GM20000 (cell line): ENCODE data around the gene HSPA12A.

ENCODE experiments used
- DNase-seq: peaks from one replicate; pipeline ENCODE4 v3.0.0; 2012; ENCODE audit warnings: low spot score
- CTCF ChIP-seq: IDR thresholded peaks from 2 replicates; pipeline ENCODE4 v1.5.1; 2012; ENCODE audit warnings: mild to moderate bottlenecking, control low read depth; ENCODE audit errors: extremely low read depth, missing control alignments

HSPA12A gene

DNA sequence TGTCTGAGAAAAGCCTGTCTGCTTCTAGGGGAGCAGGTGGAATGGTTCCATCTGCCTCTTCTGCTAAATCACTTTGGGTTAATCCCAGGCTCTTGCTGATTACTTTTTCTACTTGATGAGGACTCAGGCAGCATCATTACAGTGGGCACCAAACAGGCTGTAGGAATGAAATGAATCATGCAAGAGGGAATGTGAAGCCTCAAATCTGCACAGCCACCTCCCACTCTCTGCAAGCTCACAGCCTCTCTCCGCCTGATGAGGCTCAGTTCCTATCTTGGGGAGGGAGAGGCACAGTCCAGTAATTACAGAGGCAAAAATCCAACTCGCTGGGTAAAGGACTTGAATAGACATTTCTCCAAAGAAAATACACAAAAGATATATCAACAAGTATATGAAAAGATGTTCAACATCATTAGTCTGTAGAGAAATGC lies 34.0 kb downstream of the HSPA12A start:
- no peak for TF ChIP-seq CTCF
- DNase-seq: no peak

DNA sequence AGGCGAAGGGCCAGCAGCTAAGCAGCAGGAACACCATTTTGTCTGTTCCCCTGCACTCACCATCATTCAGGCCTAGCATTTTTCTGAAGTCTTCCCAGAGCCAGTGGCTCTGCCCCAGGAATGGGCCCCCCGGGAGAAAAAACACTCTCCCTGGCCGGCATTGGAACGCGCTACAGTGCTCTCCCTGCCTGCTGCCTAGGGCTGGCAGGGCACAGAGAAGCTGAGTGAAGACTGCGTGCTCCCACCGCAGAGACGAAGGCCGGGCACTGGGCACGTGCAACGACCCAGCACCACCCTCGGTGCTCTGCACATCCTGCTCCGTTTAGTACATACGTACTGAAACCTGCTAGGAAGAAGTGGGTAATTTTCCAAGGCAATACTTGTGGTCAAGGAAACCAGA lies 34.4 kb downstream of the HSPA12A start:
- no peak for TF ChIP-seq CTCF
- no peak for DNase-seq

- TF ChIP-seq CTCF: no peak
- DNase-seq: no peak
Observed at GRCh38 chr10:116706281-116706680, 36.1 kb downstream of the HSPA12A start.

DNA sequence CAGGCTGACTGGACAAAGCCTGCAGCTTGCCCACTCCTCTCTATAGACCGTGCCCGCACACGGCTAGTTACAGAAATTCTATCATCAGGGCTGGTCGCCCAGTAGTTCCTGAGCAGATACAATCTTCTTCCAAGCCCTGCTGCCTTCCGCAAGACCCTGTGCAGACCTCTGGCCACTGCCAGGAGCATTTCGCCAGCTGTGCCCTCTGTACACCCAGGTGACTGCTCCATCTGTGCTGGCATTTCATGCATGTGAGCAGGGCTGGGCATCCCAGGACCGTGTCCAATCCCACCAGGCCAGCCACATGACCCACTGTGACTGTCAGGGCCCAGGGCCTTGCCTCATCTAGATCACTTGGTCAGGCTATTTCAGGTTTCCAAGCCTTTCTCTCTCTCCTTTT lies 36.9 kb downstream of the HSPA12A start:
- no peak for TF ChIP-seq CTCF
- DNase-seq: no peak

- DNase-seq: no peak
- TF ChIP-seq CTCF: no peak
Observed at GRCh38 chr10:116704926-116705325, 37.4 kb downstream of the HSPA12A start.

DNA sequence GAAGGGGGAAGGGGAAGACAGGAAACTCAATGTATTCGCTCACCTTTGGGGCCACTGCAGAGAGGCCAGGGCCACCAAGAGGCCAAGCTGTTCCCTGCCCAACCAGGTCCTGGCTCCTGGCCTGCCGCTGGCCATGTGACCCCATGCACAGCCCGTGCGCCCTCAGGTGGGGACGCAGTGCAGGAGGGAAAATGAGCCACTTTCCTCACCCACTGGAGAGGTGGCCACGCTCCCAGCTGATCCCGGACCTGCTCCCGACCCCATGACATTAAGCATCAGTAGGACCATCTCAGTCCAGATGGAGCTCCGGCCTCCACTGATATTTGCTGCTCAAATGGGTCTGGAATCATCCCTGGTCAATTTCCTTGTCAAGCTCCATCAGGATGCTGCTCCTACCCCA lies 40.2 kb downstream of the HSPA12A start:
- DNase-seq: no peak

DNA sequence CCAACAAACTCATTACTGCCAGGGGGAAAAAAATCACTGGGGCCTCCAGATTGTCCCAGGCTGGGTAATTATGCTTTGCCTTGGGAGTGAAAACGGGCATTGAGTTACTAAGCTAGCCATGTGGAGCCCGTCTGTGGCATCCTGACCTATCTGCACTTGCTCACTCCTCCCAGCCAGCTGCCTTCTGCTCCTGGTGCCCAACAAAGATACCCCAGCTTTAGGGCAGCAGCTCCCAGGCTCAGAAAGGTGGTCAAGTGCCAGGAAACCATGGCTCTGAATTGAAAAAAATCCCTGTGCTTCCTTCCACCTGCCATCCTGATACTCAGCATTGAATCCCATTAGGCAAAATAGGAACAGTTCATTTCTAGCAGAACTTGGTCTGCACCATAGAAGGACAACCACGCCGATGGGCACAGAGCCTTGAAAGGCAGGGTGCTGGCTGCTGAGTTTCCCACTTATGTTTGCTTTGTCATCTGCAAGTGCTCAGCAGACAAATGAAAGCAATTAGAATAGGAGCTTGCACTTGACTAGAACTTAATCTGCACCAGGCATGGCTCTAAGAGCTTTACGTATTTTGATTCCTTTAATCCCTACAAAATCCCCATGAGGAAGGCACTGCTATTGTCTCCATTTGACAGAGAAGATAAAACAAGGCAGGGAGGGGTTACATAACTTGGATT lies 42.8 kb downstream of the HSPA12A start:
- TF ChIP-seq CTCF: no peak
- DNase-seq: no peak

More for the DNA sequence above, 40.2 kb downstream of the HSPA12A start:
- no peak for TF ChIP-seq CTCF
